GM10266 (cell line): Measurements from ENCODE around the gene CTNNBL1.

Source experiments
- DNase-seq: peaks from one replicate; pipeline ENCODE4 v3.0.0; 2012; ENCODE audit errors: extremely low spot score
- CTCF ChIP-seq: IDR thresholded peaks from 2 replicates; pipeline ENCODE4 v1.5.1; 2012; ENCODE audit warnings: mild to moderate bottlenecking, low read depth; ENCODE audit not compliant: control insufficient read depth, insufficient read depth; ENCODE audit errors: missing control alignments

Gene CTNNBL1

GRCh38 chr20:37838769-37839431 is 145.1 kb downstream of the CTNNBL1 start:
- no peak for DNase-seq
- TF ChIP-seq CTCF: no peak

GRCh38 chr20:37839432-37839827 is 145.6 kb downstream of the CTNNBL1 start:
- no peak for TF ChIP-seq CTCF
- DNase-seq: no peak

GRCh38 chr20:37839955-37840354 is 146.1 kb downstream of the CTNNBL1 start:
- DNase-seq: no peak
- TF ChIP-seq CTCF: no peak

GRCh38 chr20:37841389-37841788 is 147.6 kb downstream of the CTNNBL1 start:
- no peak for TF ChIP-seq CTCF
- no peak for DNase-seq

GRCh38 chr20:37841971-37842370 is 148.1 kb downstream of the CTNNBL1 start:
- no peak for DNase-seq
- no peak for TF ChIP-seq CTCF

- no peak for DNase-seq
- TF ChIP-seq CTCF: no peak
Observed at GRCh38 chr20:37845241-37845681, 151.4 kb downstream of the CTNNBL1 start.

- no peak for DNase-seq
- no peak for TF ChIP-seq CTCF
Observed at GRCh38 chr20:37845878-37846277, 152.0 kb downstream of the CTNNBL1 start.
